ENCODE data around the gene KRT8.

GRCh38 chr12:52865090-52865944 lies 39.6 kb downstream of the KRT8 start:
- TF ChIP-seq, protein P1, sequence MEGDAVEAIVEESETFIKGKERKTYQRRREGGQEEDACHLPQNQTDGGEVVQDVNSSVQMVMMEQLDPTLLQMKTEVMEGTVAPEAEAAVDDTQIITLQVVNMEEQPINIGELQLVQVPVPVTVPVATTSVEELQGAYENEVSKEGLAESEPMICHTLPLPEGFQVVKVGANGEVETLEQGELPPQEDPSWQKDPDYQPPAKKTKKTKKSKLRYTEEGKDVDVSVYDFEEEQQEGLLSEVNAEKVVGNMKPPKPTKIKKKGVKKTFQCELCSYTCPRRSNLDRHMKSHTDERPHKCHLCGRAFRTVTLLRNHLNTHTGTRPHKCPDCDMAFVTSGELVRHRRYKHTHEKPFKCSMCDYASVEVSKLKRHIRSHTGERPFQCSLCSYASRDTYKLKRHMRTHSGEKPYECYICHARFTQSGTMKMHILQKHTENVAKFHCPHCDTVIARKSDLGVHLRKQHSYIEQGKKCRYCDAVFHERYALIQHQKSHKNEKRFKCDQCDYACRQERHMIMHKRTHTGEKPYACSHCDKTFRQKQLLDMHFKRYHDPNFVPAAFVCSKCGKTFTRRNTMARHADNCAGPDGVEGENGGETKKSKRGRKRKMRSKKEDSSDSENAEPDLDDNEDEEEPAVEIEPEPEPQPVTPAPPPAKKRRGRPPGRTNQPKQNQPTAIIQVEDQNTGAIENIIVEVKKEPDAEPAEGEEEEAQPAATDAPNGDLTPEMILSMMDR (IDR thresholded peaks at IDR 0.05) = peak; percentile 32 to 79 (median 63)
- no peak for TF ChIP-seq POLR2AphosphoS5 (IDR thresholded peaks at IDR 0.05)

Data from sigmoid colon (tissue), 4 donors.